ENCODE results near the gene CCDC57.
A peak's percentile ranks its signal among the peaks of the same experiment; 100 is the strongest.
"Not testable (repeated sequence)": the region's sequence is repeated elsewhere in the genome, so short reads cannot be mapped to it uniquely, and the experiment has no call there.

CCDC57 gene

GRCh38 chr17:82212331-82213250 is at the start of gene CCDC57:
TSS of gene CCDC57 (minus strand) at chr17:82212842. CDS start at chr17:82201944, 10,898 bp downstream.
- H3K9ac ChIP-seq (ENCODE audit: low read length), result peak within 1 kb of the TSS; percentile 92
- no peak within 1 kb of the TSS; the same call in 1 of the 2 replicates for H2AFZ ChIP-seq (ENCODE audit: low read depth, low read length)
- peak within 1 kb of the TSS; percentile 47 for H3K27ac ChIP-seq (ENCODE audit: low read length)
- H3K4me3 ChIP-seq (ENCODE audit: low read length), result peak within 1 kb of the TSS; percentile 92
- H3K79me2 ChIP-seq (ENCODE audit: low read length), result peaks cover 14% of the 10 kb centered on the region
- no peaks in the 10 kb centered on the region for H3K9me3 ChIP-seq (ENCODE audit: insufficient read depth, low read length)
- no peaks in the 10 kb centered on the region for H4K20me1 ChIP-seq (ENCODE audit: insufficient read depth, low read length)
- peaks cover 34% of the 10 kb centered on the region for H3K4me1 ChIP-seq (ENCODE audit: low read length)
- peak within 1 kb of the TSS; percentile 96 for H3K4me2 ChIP-seq (ENCODE audit: low read length)
- no peak for TF ChIP-seq EZH2phosphoT487 (IDR thresholded peaks at IDR 0.05; ENCODE audit: low read depth)
- TF ChIP-seq, protein P1, sequence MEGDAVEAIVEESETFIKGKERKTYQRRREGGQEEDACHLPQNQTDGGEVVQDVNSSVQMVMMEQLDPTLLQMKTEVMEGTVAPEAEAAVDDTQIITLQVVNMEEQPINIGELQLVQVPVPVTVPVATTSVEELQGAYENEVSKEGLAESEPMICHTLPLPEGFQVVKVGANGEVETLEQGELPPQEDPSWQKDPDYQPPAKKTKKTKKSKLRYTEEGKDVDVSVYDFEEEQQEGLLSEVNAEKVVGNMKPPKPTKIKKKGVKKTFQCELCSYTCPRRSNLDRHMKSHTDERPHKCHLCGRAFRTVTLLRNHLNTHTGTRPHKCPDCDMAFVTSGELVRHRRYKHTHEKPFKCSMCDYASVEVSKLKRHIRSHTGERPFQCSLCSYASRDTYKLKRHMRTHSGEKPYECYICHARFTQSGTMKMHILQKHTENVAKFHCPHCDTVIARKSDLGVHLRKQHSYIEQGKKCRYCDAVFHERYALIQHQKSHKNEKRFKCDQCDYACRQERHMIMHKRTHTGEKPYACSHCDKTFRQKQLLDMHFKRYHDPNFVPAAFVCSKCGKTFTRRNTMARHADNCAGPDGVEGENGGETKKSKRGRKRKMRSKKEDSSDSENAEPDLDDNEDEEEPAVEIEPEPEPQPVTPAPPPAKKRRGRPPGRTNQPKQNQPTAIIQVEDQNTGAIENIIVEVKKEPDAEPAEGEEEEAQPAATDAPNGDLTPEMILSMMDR (IDR thresholded peaks at IDR 0.05; ENCODE audit: low read depth, low read length), result no peak
- no peaks in the 10 kb centered on the region for H3K27me3 ChIP-seq (ENCODE audit: low read depth, low read length)
- no peaks in the 10 kb centered on the region for H3K36me3 ChIP-seq (replicated peaks; ENCODE audit: low read depth, low read length)

DNA sequence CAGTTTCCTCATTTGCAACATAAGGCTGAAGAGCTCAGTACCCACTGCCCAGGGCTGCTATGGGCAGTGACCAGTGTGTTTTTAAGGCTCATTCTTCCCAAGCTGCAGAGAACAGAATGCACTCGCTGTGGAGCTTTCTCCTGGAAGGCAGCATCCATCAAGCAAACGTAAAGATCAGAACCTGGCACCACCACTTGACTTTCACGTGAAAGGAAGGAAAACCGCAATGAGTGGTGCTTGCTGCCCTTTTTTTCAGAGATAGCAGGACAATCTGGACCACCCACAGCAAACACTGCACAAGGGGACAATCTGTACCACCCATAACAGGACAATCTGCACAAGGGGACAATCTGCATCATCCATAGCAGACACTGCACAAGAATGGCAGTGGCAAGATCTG is 49.7 kb upstream of the CCDC57 start:
- Histone ChIP-seq H3K4me3 (ENCODE audit: low read length) (no peak overlapping the region), H3K4me1 (ENCODE audit: low read length) (no peaks in the 10 kb centered on the region), H2AFZ (ENCODE audit: low read depth, low read length) (no peak overlapping the region), H3K9me3 (ENCODE audit: insufficient read depth, low read length) (no peaks in the 10 kb centered on the region), H3K4me2 (ENCODE audit: low read length) (no peak overlapping the region), H3K79me2 (ENCODE audit: low read length) (peaks cover 66% of the 10 kb centered on the region), H3K27ac (ENCODE audit: low read length) (no peak overlapping the region), H3K36me3 (replicated peaks; ENCODE audit: low read depth, low read length) (peaks cover 71% of the 10 kb centered on the region), H3K9ac (ENCODE audit: low read length) (no peak overlapping the region), H3K27me3 (ENCODE audit: low read depth, low read length) (no peaks in the 10 kb centered on the region), H4K20me1 (ENCODE audit: insufficient read depth, low read length) (peaks cover 24% of the 10 kb centered on the region)
- no peak for TF ChIP-seq EZH2phosphoT487 (IDR thresholded peaks at IDR 0.05; ENCODE audit: low read depth)
- TF ChIP-seq, protein P1 (IDR thresholded peaks at IDR 0.05; ENCODE audit: low read depth, low read length), result no peak

- not testable (repeated sequence) for H4K20me1 ChIP-seq (ENCODE audit: insufficient read depth, low read length); H3K9me3 ChIP-seq (ENCODE audit: insufficient read depth, low read length); H3K27me3 ChIP-seq (ENCODE audit: low read depth, low read length); H2AFZ ChIP-seq (ENCODE audit: low read depth, low read length); H3K4me3 ChIP-seq (ENCODE audit: low read length); H3K4me1 ChIP-seq (ENCODE audit: low read length); H3K27ac ChIP-seq (ENCODE audit: low read length); H3K9ac ChIP-seq (ENCODE audit: low read length); H3K4me2 ChIP-seq (ENCODE audit: low read length)
- H3K79me2 ChIP-seq (ENCODE audit: low read length), result peaks cover 62% of the 10 kb centered on the region
- H3K36me3 ChIP-seq (replicated peaks; ENCODE audit: low read depth, low read length), result peaks cover 74% of the 10 kb centered on the region
Observed at GRCh38 chr17:82259972-82260961, 47.6 kb upstream of the CCDC57 start.

GRCh38 chr17:82258555-82258954 is 45.9 kb upstream of the CCDC57 start:
- no peak overlapping the region for H2AFZ ChIP-seq (ENCODE audit: low read depth, low read length)
- H3K36me3 ChIP-seq (replicated peaks; ENCODE audit: low read depth, low read length), result peaks cover 68% of the 10 kb centered on the region
- no peak overlapping the region for H3K4me2 ChIP-seq (ENCODE audit: low read length)
- H4K20me1 ChIP-seq (ENCODE audit: insufficient read depth, low read length), result peaks cover 7% of the 10 kb centered on the region; the same call in 1 of the 2 replicates
- H3K27ac ChIP-seq (ENCODE audit: low read length), result no peak overlapping the region
- no peak overlapping the region for H3K4me3 ChIP-seq (ENCODE audit: low read length)
- TF ChIP-seq, protein P1 (IDR thresholded peaks at IDR 0.05; ENCODE audit: low read depth, low read length), result no peak
- TF ChIP-seq EZH2phosphoT487 (IDR thresholded peaks at IDR 0.05; ENCODE audit: low read depth), result no peak
- H3K79me2 ChIP-seq (ENCODE audit: low read length), result peaks cover 50% of the 10 kb centered on the region
- no peaks in the 10 kb centered on the region for H3K27me3 ChIP-seq (ENCODE audit: low read depth, low read length)
- no peaks in the 10 kb centered on the region for H3K9me3 ChIP-seq (ENCODE audit: insufficient read depth, low read length)
- H3K4me1 ChIP-seq (ENCODE audit: low read length), result no peaks in the 10 kb centered on the region
- no peak overlapping the region for H3K9ac ChIP-seq (ENCODE audit: low read length)

All from OCI-LY3 (cell line).